K562 (cell line): ENCODE data around the gene NUMB. TPM values are rescaled to one million over a fixed set of nuclear protein-coding genes. Genes with fewer than 3 reads are reported as not detected.

ENCODE experiments used
- ATAC-seq: fragments of 200-7000 bp; cut with Tn5 transposase; 3 replicates; pipeline ENCODE4 v1.9.1; 2020; ENCODE audit warnings: moderate library complexity
- BruUV-seq: library from RNA; stranded (reverse); fragments of 400-500 nt; replicated peaks from 2 replicates; lab custom pipeline; 2021; lab: Mats Ljungman, UMichigan
- CTCF ChIA-PET: fragments of 300-600 bp; formaldehyde crosslinking; extraction: SDS; loops from one replicate; lab custom pipeline; 2021; ENCODE audit warnings: low intra/inter-chr PET ratio; lab: Yijun Ruan, JAX
- POLR2A ChIA-PET: fragments of 300-600, 350-650 bp; sonication (Branson Sonifier 250); formaldehyde crosslinking; extraction: SDS; loops from one replicate; lab custom pipeline; 2021; ENCODE audit warnings: antibody characterized with exemption, inconsistent platforms; lab: Yijun Ruan, JAX
- DNase-seq, 4 experiments: peaks; one replicate each; pipeline versions ENCODE4 v3.0.0 to v3.0.0-alpha.2; 2011 to 2018; ENCODE audit warnings: low spot score in 3 of 4, mixed read lengths in 3 of 4; ENCODE audit errors: extremely low read depth in 1 of 4
- FAIRE-seq: peaks from 2 replicates; lab custom pipeline; 2011; peaks lifted over from hg19 to GRCh38; lab: Jason Lieb, UNC
- H2AFZ ChIP-seq: 2 replicates; pipeline ENCODE4 v1.6.0; 2011; ENCODE audit warnings: low read depth, low read length, control low read depth, inconsistent platforms
- H3K27ac ChIP-seq: fragments of 200-600 bp; 3 replicates; pipeline ENCODE4 v1.8.0; 2011; ENCODE audit warnings: low read depth, mild to moderate bottlenecking, control low read depth, inconsistent platforms, low read length, moderate library complexity, mixed read lengths; ENCODE audit errors: extremely low read depth
- H3K27me3 ChIP-seq, 2 experiments: fragments of 300-600 bp in 1 of 2; 2 replicates in 1 of 2; 3 replicates in 1 of 2; pipeline versions ENCODE4 v1.6.0 to v1.8.0; 2011; ENCODE audit warnings: inconsistent platforms in 2 of 2, low read length in 2 of 2, mild to moderate bottlenecking in 1 of 2, mixed read lengths in 1 of 2, moderate library complexity in 1 of 2; ENCODE audit not compliant: control insufficient read depth in 2 of 2, insufficient read depth in 2 of 2
- H3K36me3 ChIP-seq: fragments of 300-600 bp; 3 replicates; pipeline ENCODE4 v1.8.0; 2011; ENCODE audit warnings: mild to moderate bottlenecking, low read length, inconsistent platforms; ENCODE audit not compliant: control insufficient read depth, insufficient read depth
- H3K4me1 ChIP-seq, 2 experiments: fragments of 200-600 bp in 1 of 2; replicated peaks in 1 of 2; 2 replicates in 1 of 2; 3 replicates in 1 of 2; pipeline versions ENCODE4 v1.5.1 to v1.8.0; 2011; ENCODE audit warnings: inconsistent platforms in 2 of 2, low read length in 2 of 2, mild to moderate bottlenecking in 1 of 2, mixed read lengths in 1 of 2, moderate library complexity in 1 of 2; ENCODE audit not compliant: control insufficient read depth in 2 of 2, insufficient read depth in 2 of 2
- H3K4me2 ChIP-seq: 2 replicates; pipeline ENCODE4 v1.6.1; 2011; ENCODE audit warnings: low read length, control low read depth, inconsistent platforms, mixed read lengths; ENCODE audit not compliant: insufficient read depth
- H3K4me3 ChIP-seq: fragments of 200-600 bp; sonication (generic), shearing (Covaris generic); 2 replicates; pipeline ENCODE4 v1.5.1; 2016; ENCODE audit warnings: control low read depth, inconsistent platforms
- H3K79me2 ChIP-seq: fragments of 200-600 bp; 3 replicates; pipeline ENCODE4 v1.8.0; 2011; ENCODE audit warnings: low read length, inconsistent platforms; ENCODE audit not compliant: control insufficient read depth, insufficient read depth
- H3K9ac ChIP-seq, 2 experiments: 2 replicates each; pipeline versions ENCODE4 v1.6.0 to v1.6.1; 2011; ENCODE audit warnings: low read depth in 2 of 2, low read length in 2 of 2, control low read depth in 1 of 2, inconsistent platforms in 1 of 2, mild to moderate bottlenecking in 1 of 2, mixed read lengths in 1 of 2; ENCODE audit not compliant: insufficient read depth in 1 of 2
- H3K9me1 ChIP-seq: one replicate; pipeline ENCODE4 v1.6.0; 2011; ENCODE audit warnings: inconsistent platforms, mild to moderate bottlenecking, low read length, moderate library complexity; ENCODE audit not compliant: control insufficient read depth, insufficient read depth
- H3K9me3 ChIP-seq: replicated peaks from 2 replicates; pipeline ENCODE4 v1.5.1; 2011; ENCODE audit warnings: low read depth, low read length, inconsistent platforms; ENCODE audit not compliant: control insufficient read depth, insufficient read depth
- H4K20me1 ChIP-seq: replicated peaks from 2 replicates; pipeline ENCODE4 v1.6.1; 2011; ENCODE audit warnings: low read length, inconsistent platforms, mixed read lengths; ENCODE audit not compliant: control insufficient read depth, insufficient read depth
- CBX2 ChIP-seq: fragments of 200-600 bp; sonication (generic); IDR thresholded peaks from one replicate; pipeline ENCODE4 v1.6.1; 2012; ENCODE audit warnings: mild to moderate bottlenecking, low read length, inconsistent platforms; ENCODE audit not compliant: insufficient read depth, poor library complexity, severe bottlenecking
- KLF10 ChIP-seq: fragments of 250-450 bp; sonication (Bioruptor Pico); IDR thresholded peaks from 2 replicates; pipeline ENCODE4 v1.6.1; 2021; ENCODE audit warnings: matching md5 sums
- MAX ChIP-seq: sonication (generic); formaldehyde crosslinking; IDR thresholded peaks from 2 replicates; pipeline ENCODE4 v1.9.0; 2022; ENCODE audit warnings: mild to moderate bottlenecking, missing genetic modification reagents
- MCM7 ChIP-seq, 2 experiments: fragments of 450-650 bp; IDR thresholded peaks; 2 replicates each; pipeline ENCODE4 v1.6.1; 2016 to 2018
- NR2C1 ChIP-seq, 2 experiments: fragments of 450-650 bp; IDR thresholded peaks; 2 replicates each; pipeline ENCODE4 v1.6.1; 2017; ENCODE audit warnings: mild to moderate bottlenecking in 2 of 2, antibody characterized with exemption in 1 of 2, inconsistent platforms in 1 of 2, missing compliant biosample characterization in 1 of 2, missing genetic modification characterization in 1 of 2
- PBX2 ChIP-seq, 2 experiments: IDR thresholded peaks in 1 of 2; conservative IDR thresholded peaks in 1 of 2; 2 replicates each; pipeline ENCODE4 v1.6.1; 2016; ENCODE audit warnings: low read depth in 2 of 2, mild to moderate bottlenecking in 1 of 2, missing compliant biosample characterization in 1 of 2, missing genetic modification characterization in 1 of 2, moderate library complexity in 1 of 2
- POLR2H ChIP-seq: IDR thresholded peaks from 2 replicates; pipeline ENCODE4 v1.6.1; 2016; ENCODE audit warnings: missing genetic modification characterization, low read depth, mild to moderate bottlenecking, control low read depth, missing compliant biosample characterization, moderate library complexity
- PREB ChIP-seq: sonication (generic); formaldehyde crosslinking; IDR thresholded peaks from 2 replicates; pipeline ENCODE4 v1.8.1; 2023; ENCODE audit warnings: mild to moderate bottlenecking, missing genetic modification reagents
- RBM15 ChIP-seq: fragments of 200-400 bp; formaldehyde crosslinking; IDR thresholded peaks from 2 replicates; pipeline ENCODE4 v1.6.1; 2018; ENCODE audit warnings: mild to moderate bottlenecking, low read length, moderate library complexity; ENCODE audit not compliant: insufficient read depth
- RNF2 ChIP-seq: sonication (generic); IDR thresholded peaks from 2 replicates; pipeline ENCODE4 v1.6.1; 2016
- SRSF3 ChIP-seq: fragments of 200-400 bp; formaldehyde crosslinking; IDR thresholded peaks from 2 replicates; pipeline ENCODE4 v1.6.1; 2016; ENCODE audit warnings: mild to moderate bottlenecking, low read length, moderate library complexity; ENCODE audit not compliant: insufficient read depth
- U2AF1 ChIP-seq: fragments of 200-400 bp; formaldehyde crosslinking; optimal IDR thresholded peaks from 2 replicates; pipeline ENCODE3; 2017; ENCODE audit warnings: mild to moderate bottlenecking, low read depth, low read length, moderate library complexity
- WHSC1 ChIP-seq: IDR thresholded peaks from one replicate; pipeline ENCODE4 v1.6.1; 2012; ENCODE audit warnings: low read length, control low read depth, inconsistent platforms
- ZNF133 ChIP-seq: fragments of 250-450 bp; sonication (Bioruptor Pico); IDR thresholded peaks from 2 replicates; pipeline ENCODE4 v1.4.0; 2020; ENCODE audit warnings: mild to moderate bottlenecking
- ZNF583 ChIP-seq: fragments of 250-450 bp; sonication (Bioruptor Pico); IDR thresholded peaks from 2 replicates; pipeline ENCODE4 v1.4.0; 2020
- ZNF76 ChIP-seq: fragments of 250-450 bp; sonication (Bioruptor Pico); IDR thresholded peaks from 2 replicates; pipeline ENCODE4 v1.4.0; 2020; ENCODE audit warnings: mild to moderate bottlenecking, moderate library complexity, borderline replicate concordance
- ZZZ3 ChIP-seq: fragments of 450-650 bp; IDR thresholded peaks from 2 replicates; pipeline ENCODE4 v1.6.1; 2016; ENCODE audit warnings: antibody characterized with exemption, mild to moderate bottlenecking, moderate library complexity
- in situ Hi-C: fragments of 300-500 bp; cut with MboI; formaldehyde crosslinking; loops from 4 replicates; pipeline ENCODE4 v1.15.0; 2018; ENCODE audit warnings: inconsistent platforms, mixed read lengths
- intact Hi-C: fragments of 100-400 bp; cut with micrococcal nuclease; formaldehyde crosslinking; loops from 2 replicates; pipeline ENCODE4 v1.14.2; 2022
- polyA plus RNA-seq, 8 experiments: library from polyadenylated mRNA; depleted of rRNA in 4 of 8; stranded (reverse) in 5 of 8; unstranded in 3 of 8; fragments of >200 nt; fragmentation: Nextera tagmentation in 2 of 8; fragmentation: Illumina TruSeq in 1 of 8; extraction: Ambion mirVana in 2 of 8; extraction: Trizol in 1 of 8; gene quantifications; 2 replicates each; pipeline versions ENCODE4 v1.2.1 to v1.2.3, GENCODE V29; 2011 to 2014; ENCODE audit warnings: inconsistent platforms in 1 of 8, missing spikeins in 1 of 8
- total RNA-seq, 7 experiments: library from RNA; depleted of rRNA in 6 of 7; stranded (reverse); fragments of >200 nt in 6 of 7; fragmentation: Illumina TruSeq in 2 of 7; extraction: Trizol in 2 of 7; gene quantifications; 2 replicates each; pipeline versions ENCODE4 v1.2.1 to v1.2.3, GENCODE V29; 2011 to 2021; ENCODE audit warnings: low replicate concordance in 1 of 7

Gene NUMB
- total and polyA plus RNA-seq, 9 of the 15 experiments (the other 6 are each of a cell fraction or from before 2014, with no cell fraction given) = 13.5 to 54.0 (median 32.3) TPM

- no peak for TF ChIP-seq POLR2H (tag)
- TF ChIP-seq PBX2 (CRISPR knock-in tag; IDR thresholded peaks at IDR 0.05; ENCODE audit: low read depth) = no peak
- TF ChIP-seq PBX2 (tag; conservative IDR thresholded peaks at IDR 0.05; ENCODE audit: low read depth) = no peak
- TF ChIP-seq ZNF133 = no peak
- TF ChIP-seq, all 486 proteins: peak for 0
Observed at GRCh38 chr14:73339846-73340595, 118.3 kb downstream of the NUMB start (continued).

GRCh38 chr14:73339206-73339605 lies 119.1 kb downstream of the NUMB start:
- no peak overlapping the region for H3K4me2 ChIP-seq
- FAIRE-seq (no peak), ATAC-seq (no peak), DNase-seq (no peak)
- no peak overlapping the region for H2AFZ ChIP-seq
- no peaks in the 10 kb centered on the region for H3K9me3 ChIP-seq
- no peaks in the 10 kb centered on the region for H3K27me3 ChIP-seq
- no peak overlapping the region for H3K4me3 ChIP-seq
- ChIA-PET CTCF (no interaction called here), POLR2A (no interaction called here)
- H3K27ac ChIP-seq = no peak overlapping the region
- no peak overlapping the region for H3K9ac ChIP-seq
- H3K36me3 ChIP-seq = no peaks in the 10 kb centered on the region; the same call in 2 of the 3 replicates
- in situ Hi-C loops (no loop called here), intact Hi-C loops (no loop called here)
- H4K20me1 ChIP-seq = 0 out of 2 replicates have a peak, but pooled peaks cover 4% of the 10 kb centered on the region
- H3K4me1 ChIP-seq = peaks cover 2 to 4% of the 10 kb centered on the region in 2 experiments; a peak in 2 of 5 replicates
- no peaks in the 10 kb centered on the region; the same call in 2 of the 3 replicates for H3K79me2 ChIP-seq
- TSS peak; percentile 10 for BruUV-seq
- H3K9me1 ChIP-seq = peaks cover 4% of the 10 kb centered on the region
- no peak for TF ChIP-seq PREB (CRISPR knock-in tag)
- no peak for TF ChIP-seq WHSC1
- no peak for TF ChIP-seq NR2C1 (IDR thresholded peaks at IDR 0.05)
- TF ChIP-seq NR2C1 (tag; IDR thresholded peaks at IDR 0.05) = no peak
- TF ChIP-seq U2AF1 = no peak
- TF ChIP-seq ZNF76 (CRISPR knock-in tag) = no peak
- no peak for TF ChIP-seq RBM15
- TF ChIP-seq ZNF583 (CRISPR knock-in tag) = no peak
- no peak for TF ChIP-seq KLF10 (CRISPR knock-in tag)
- no peak for TF ChIP-seq ZZZ3
- no peak for TF ChIP-seq SRSF3
- TF ChIP-seq CBX2 = no peak
- no peak for TF ChIP-seq MCM7 (IDR thresholded peaks at IDR 0.05)
- no peak for TF ChIP-seq RNF2
- no peak for TF ChIP-seq MAX
